OCI-LY7 (cell line): ENCODE data around the gene LRP5.

Experiments
- EZH2phosphoT487 ChIP-seq: fragments of 200-600 bp; sonication (generic); IDR thresholded peaks from 2 replicates; pipeline ENCODE4 v1.6.1; 2018; ENCODE audit warnings: low read depth, borderline replicate concordance, mild to moderate bottlenecking, mixed run types, antibody characterized with exemption, low read length, moderate library complexity, mixed read lengths
- TF ChIP-seq, protein P1 (sequence below): fragments of 200-600 bp; sonication (generic); conservative IDR thresholded peaks from 2 replicates; pipeline ENCODE4 v1.5.1; 2014; ENCODE audit warnings: mild to moderate bottlenecking, antibody characterized with exemption, low read length, moderate library complexity, mixed read lengths

DNA sequence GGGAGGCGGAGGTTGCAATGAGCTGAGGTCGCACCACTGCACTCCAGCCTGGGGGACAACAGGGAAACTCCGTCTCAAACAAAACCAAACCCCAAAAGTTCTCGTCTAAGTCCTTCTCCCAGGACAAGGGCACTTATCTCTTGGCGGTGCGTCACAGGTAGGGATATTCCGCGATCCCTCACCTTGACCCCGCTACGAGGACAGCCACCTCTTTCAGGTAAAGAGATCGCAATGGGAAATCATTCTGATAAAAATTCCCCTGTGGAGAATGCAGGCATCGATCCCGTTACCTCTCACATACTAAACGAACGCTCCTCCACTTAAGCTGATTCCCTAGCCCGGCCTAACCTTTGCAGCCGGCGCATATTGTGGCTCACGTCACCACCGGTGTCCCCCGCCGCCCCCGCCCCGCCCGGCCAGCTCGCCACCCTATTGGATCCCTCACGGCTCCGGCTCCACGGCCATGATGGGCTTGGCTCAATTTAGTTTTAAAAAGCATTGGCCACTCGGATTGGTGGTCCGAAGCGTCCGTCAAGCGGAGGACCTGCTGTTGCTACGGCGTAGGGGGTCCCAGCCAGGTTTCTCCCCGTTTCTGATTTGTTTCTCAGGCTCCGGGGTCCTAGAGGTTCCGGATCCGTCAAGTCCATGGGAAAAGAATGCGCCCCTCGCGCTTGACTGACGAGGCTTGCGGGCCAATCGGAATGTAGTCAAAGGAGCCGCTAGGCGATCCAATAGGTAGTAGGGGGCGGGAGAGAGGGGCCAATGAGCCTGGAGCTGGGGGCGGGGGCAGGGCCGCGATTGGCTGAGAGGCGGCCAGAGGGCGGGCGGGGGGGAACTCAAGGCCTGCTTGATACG, 147.7 kb downstream of the LRP5 start:
- TF ChIP-seq, protein P1, sequence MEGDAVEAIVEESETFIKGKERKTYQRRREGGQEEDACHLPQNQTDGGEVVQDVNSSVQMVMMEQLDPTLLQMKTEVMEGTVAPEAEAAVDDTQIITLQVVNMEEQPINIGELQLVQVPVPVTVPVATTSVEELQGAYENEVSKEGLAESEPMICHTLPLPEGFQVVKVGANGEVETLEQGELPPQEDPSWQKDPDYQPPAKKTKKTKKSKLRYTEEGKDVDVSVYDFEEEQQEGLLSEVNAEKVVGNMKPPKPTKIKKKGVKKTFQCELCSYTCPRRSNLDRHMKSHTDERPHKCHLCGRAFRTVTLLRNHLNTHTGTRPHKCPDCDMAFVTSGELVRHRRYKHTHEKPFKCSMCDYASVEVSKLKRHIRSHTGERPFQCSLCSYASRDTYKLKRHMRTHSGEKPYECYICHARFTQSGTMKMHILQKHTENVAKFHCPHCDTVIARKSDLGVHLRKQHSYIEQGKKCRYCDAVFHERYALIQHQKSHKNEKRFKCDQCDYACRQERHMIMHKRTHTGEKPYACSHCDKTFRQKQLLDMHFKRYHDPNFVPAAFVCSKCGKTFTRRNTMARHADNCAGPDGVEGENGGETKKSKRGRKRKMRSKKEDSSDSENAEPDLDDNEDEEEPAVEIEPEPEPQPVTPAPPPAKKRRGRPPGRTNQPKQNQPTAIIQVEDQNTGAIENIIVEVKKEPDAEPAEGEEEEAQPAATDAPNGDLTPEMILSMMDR, result no peak
- TF ChIP-seq EZH2phosphoT487, result no peak
